SK-N-SH (cell line): ENCODE measurements around the gene TLDC2.

Experiments used
- CHD2 ChIP-seq: fragments of 150-350 bp; IDR thresholded peaks from 2 replicates; pipeline ENCODE4 v1.6.1; 2018; ENCODE audit warnings: low read length; ENCODE audit not compliant: partially characterized antibody
- CTCF ChIP-seq: fragments of 200-600 bp; sonication (generic); IDR thresholded peaks from 2 replicates; pipeline ENCODE4 v1.6.1; 2017; ENCODE audit warnings: antibody characterized with exemption, mild to moderate bottlenecking, moderate library complexity
- EP300 ChIP-seq, 2 experiments: IDR thresholded peaks; 2 replicates each; pipeline versions ENCODE4 v1.4.0 to v1.6.1; 2012; ENCODE audit warnings: borderline replicate concordance in 1 of 2, low read depth in 1 of 2, low read length in 1 of 2
- EZH2phosphoT487 ChIP-seq: fragments of 200-600 bp; sonication (generic); IDR thresholded peaks from 2 replicates; pipeline ENCODE4 v1.6.1; 2017; ENCODE audit warnings: low read depth, mixed run types, mild to moderate bottlenecking, antibody characterized with exemption, moderate library complexity, borderline replicate concordance
- GABPA ChIP-seq: IDR thresholded peaks from 2 replicates; pipeline ENCODE4 v1.4.0; 2012; ENCODE audit warnings: low read depth, mild to moderate bottlenecking
- JUND ChIP-seq: IDR thresholded peaks from 2 replicates; pipeline ENCODE4 v1.4.0; 2012
- PBX3 ChIP-seq: IDR thresholded peaks from 2 replicates; pipeline ENCODE4; 2012
- POLR2AphosphoS5 ChIP-seq: IDR thresholded peaks from 2 replicates; pipeline ENCODE4 v1.6.1; 2012; ENCODE audit warnings: low read depth, low read length
- REST ChIP-seq: IDR thresholded peaks from 2 replicates; pipeline ENCODE4 v1.6.1; 2012; ENCODE audit warnings: mild to moderate bottlenecking, low read depth, low read length, moderate library complexity
- RFX5 ChIP-seq: IDR thresholded peaks from 2 replicates; pipeline ENCODE4 v1.6.1; 2012; ENCODE audit warnings: mild to moderate bottlenecking, improper control_type of control experiment, low read length
- SMC3 ChIP-seq: IDR thresholded peaks from 2 replicates; pipeline ENCODE4 v1.6.1; 2012; ENCODE audit warnings: low read depth, low read length, improper control_type of control experiment
- TAF1 ChIP-seq: IDR thresholded peaks from 2 replicates; pipeline ENCODE4 v1.6.1; 2012; ENCODE audit warnings: low read depth, mild to moderate bottlenecking, low read length, moderate library complexity, borderline replicate concordance
- TEAD4 ChIP-seq: IDR thresholded peaks from 2 replicates; pipeline ENCODE4 v1.4.0; 2012; ENCODE audit warnings: mild to moderate bottlenecking, borderline replicate concordance; ENCODE audit not compliant: insufficient read depth

GRCh38 chr20:36847009-36847709 lies 28.8 kb upstream of the TLDC2 start:
- TF ChIP-seq EZH2phosphoT487: no peak
- no peak for TF ChIP-seq CTCF
- TF ChIP-seq TEAD4: no peak
- TF ChIP-seq TAF1: no peak
- TF ChIP-seq GABPA: no peak
- no peak for TF ChIP-seq CHD2
- TF ChIP-seq EP300 (IDR thresholded peaks at IDR 0.05; ENCODE audit: borderline replicate concordance in 1 of 2, low read depth in 1 of 2, low read length in 1 of 2): no peak
- TF ChIP-seq REST: no peak
- TF ChIP-seq PBX3: no peak
- TF ChIP-seq POLR2AphosphoS5: no peak
- no peak for TF ChIP-seq JUND
- no peak for TF ChIP-seq SMC3
- no peak for TF ChIP-seq RFX5
